Measurements from ENCODE around the gene PRKCE.
A peak's percentile ranks its signal among the peaks of the same experiment; 100 is the strongest.

Gene PRKCE

DNA sequence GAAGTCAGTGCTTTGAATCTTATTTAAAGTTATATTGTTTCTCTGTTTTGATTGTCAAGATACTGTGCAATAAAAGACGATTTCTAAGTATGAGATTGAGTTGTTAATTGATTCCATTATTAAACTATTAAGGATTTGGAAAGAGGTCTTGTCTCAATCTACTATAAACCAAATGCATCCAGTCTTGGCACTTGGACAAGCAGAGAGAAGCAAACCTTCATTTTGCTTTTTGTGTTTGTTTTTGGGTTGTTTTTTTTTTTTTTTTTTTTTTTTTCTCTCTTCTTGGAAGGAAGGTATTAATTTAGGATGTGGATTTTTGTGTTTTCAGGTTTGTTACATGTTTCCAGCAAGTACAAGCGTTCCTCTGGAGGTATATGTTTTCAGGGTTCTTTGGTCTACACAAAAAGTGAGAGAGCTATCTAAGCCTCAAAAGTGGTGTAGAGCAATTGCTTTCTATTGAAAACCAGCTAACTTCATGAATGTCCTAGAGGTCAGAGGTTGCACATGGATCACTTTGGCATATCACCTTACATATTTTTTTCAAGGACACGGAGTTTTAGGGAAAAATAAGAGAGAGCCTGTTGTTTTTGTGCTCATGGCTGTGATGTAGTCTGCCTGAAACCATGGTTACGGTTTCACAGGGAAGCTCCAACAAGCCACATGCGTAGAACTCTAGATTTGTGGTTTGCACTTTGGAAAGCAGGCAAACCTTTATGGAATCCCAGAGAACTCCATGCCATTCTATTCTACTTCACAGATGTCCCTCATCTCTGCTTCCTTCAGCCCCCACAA lies 1.8 kb downstream of the PRKCE start:
- intact Hi-C loops (cut with DNase I; ENCODE audit: low total_unique reads) = no loop called here
- DNase-seq = no peak
- H3K27me3 ChIP-seq = no peaks in the 10 kb centered on the region
- H3K27ac ChIP-seq = no peak overlapping the region
- no peaks in the 10 kb centered on the region for H3K36me3 ChIP-seq
- peak overlapping the region; percentile 73 to 90 for H3K4me3 ChIP-seq
- peaks cover 4 to 38% (median 14%) of the 10 kb centered on the region in 4 donors for H3K4me1 ChIP-seq
- H3K9me3 ChIP-seq = no peaks in the 10 kb centered on the region
- TF ChIP-seq, protein P1, sequence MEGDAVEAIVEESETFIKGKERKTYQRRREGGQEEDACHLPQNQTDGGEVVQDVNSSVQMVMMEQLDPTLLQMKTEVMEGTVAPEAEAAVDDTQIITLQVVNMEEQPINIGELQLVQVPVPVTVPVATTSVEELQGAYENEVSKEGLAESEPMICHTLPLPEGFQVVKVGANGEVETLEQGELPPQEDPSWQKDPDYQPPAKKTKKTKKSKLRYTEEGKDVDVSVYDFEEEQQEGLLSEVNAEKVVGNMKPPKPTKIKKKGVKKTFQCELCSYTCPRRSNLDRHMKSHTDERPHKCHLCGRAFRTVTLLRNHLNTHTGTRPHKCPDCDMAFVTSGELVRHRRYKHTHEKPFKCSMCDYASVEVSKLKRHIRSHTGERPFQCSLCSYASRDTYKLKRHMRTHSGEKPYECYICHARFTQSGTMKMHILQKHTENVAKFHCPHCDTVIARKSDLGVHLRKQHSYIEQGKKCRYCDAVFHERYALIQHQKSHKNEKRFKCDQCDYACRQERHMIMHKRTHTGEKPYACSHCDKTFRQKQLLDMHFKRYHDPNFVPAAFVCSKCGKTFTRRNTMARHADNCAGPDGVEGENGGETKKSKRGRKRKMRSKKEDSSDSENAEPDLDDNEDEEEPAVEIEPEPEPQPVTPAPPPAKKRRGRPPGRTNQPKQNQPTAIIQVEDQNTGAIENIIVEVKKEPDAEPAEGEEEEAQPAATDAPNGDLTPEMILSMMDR (IDR thresholded peaks at IDR 0.05) = no peak

DNA sequence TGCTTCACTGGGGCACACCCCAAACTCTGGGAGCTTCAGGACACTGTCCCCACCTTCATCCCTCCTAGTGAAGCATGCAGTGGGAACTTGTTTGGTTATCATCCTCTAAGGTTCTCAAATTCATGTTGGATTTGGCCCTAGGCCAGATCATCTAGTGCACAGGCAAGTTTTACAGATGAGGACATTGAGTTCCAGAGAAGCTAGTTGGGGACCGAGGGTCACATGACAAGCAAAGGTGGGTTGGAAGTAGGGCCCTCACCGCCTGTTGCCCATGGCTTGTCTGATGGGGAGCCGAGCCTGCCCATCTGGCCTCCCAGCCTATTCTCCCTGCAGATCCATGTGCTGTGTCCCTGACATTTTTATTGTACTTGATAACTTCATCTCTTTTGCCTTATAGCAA lies 2.8 kb downstream of the PRKCE start:
- Histone ChIP-seq H3K27me3 (no peaks in the 10 kb centered on the region), H3K4me1 (peaks cover 4 to 28% (median 13%) of the 10 kb centered on the region in 4 donors), H3K4me3 (no peak overlapping the region), H3K9me3 (no peaks in the 10 kb centered on the region), H3K36me3 (no peaks in the 10 kb centered on the region), H3K27ac (no peak overlapping the region)
- DNase-seq = no peak
- intact Hi-C loops (cut with DNase I; ENCODE audit: low total_unique reads) = no loop called here
- TF ChIP-seq, protein P1 (IDR thresholded peaks at IDR 0.05) = no peak

DNA sequence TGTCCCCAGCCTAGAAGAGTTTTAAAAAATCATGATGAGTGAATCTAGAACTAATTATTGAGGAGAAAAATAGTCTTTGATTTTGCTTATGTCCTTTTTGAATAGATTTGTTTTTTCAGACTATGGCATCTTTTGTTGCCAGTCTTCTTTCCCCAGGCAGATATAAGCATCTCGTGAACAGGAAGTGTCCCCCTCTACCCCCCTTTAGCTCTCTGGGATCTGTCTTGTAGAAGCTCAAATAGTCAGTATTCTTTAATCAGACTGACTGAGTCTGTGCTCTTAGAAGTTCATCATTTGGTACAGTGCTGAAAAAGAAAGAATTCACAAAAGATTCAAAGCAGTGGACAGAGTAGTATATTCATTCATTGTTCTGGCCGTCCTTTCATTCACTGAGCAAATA lies 10.4 kb downstream of the PRKCE start:
- Histone ChIP-seq H3K4me1 (peaks cover 0 to 4% (median 0%) of the 10 kb centered on the region in 4 donors), H3K27ac (no peak overlapping the region), H3K9me3 (no peaks in the 10 kb centered on the region), H3K4me3 (no peak overlapping the region), H3K36me3 (no peaks in the 10 kb centered on the region), H3K27me3 (no peaks in the 10 kb centered on the region)
- no peak for DNase-seq
- TF ChIP-seq, protein P1 (IDR thresholded peaks at IDR 0.05) = no peak
- intact Hi-C loops (cut with DNase I; ENCODE audit: low total_unique reads) = no loop called here

GRCh38 chr2:45664635-45665261 lies 13.3 kb downstream of the PRKCE start:
- Histone ChIP-seq H3K27ac (no peak overlapping the region), H3K36me3 (no peaks in the 10 kb centered on the region), H3K4me1 (peaks cover 0 to 4% (median 0%) of the 10 kb centered on the region in 4 donors), H3K27me3 (no peaks in the 10 kb centered on the region), H3K9me3 (no peaks in the 10 kb centered on the region), H3K4me3 (no peak overlapping the region)
- DNase-seq = no peak
- TF ChIP-seq, protein P1 (IDR thresholded peaks at IDR 0.05) = no peak
- intact Hi-C loops (cut with DNase I; ENCODE audit: low total_unique reads) = no loop called here

GRCh38 chr2:45668509-45668908 lies 17.0 kb downstream of the PRKCE start:
- no peaks in the 10 kb centered on the region for H3K36me3 ChIP-seq
- H3K4me1 ChIP-seq = no peaks in the 10 kb centered on the region
- TF ChIP-seq, protein P1 (IDR thresholded peaks at IDR 0.05) = no peak
- intact Hi-C loops (cut with DNase I; ENCODE audit: low total_unique reads) = no loop called here
- no peaks in the 10 kb centered on the region for H3K27me3 ChIP-seq
- DNase-seq = no peak
- H3K9me3 ChIP-seq = no peaks in the 10 kb centered on the region
- no peak overlapping the region for H3K4me3 ChIP-seq
- no peak overlapping the region for H3K27ac ChIP-seq
